Left lung (tissue), 10 donors: ENCODE results near the gene HDDC2. TPM values are rescaled to one million over a fixed set of nuclear protein-coding genes. Genes with fewer than 3 reads are reported as not detected.

ENCODE experiments used
- ATAC-seq: fragments of 200-7000 bp; cut with Tn5 transposase; one replicate; pipeline ENCODE4 v1.9.1; 2020; ENCODE audit warnings: moderate library complexity
- DNase-seq, 4 donors: peaks; one replicate each; pipeline ENCODE4 v3.0.0-alpha.2; 2013 to 2020
- H3K27ac ChIP-seq, 2 donors: fragments of 200-600 bp; sonication (generic) in 1 of 2; one replicate each; pipeline versions ENCODE4 v1.5.0 to v1.8.0; 2020 to 2021
- H3K27me3 ChIP-seq, 2 donors: fragments of 200-600 bp; sonication (generic) in 1 of 2; one replicate each; pipeline versions ENCODE4 v1.5.0 to v1.8.0; 2020 to 2021
- H3K36me3 ChIP-seq, 2 donors: fragments of 200-600 bp; sonication (generic) in 1 of 2; one replicate each; pipeline versions ENCODE4 v1.5.0 to v1.8.0; 2020 to 2021
- H3K4me1 ChIP-seq, 2 donors: fragments of 200-600 bp; one replicate each; pipeline ENCODE4 v1.8.0; 2021
- H3K4me3 ChIP-seq, 2 donors: fragments of 200-600 bp; sonication (generic) in 1 of 2; one replicate each; pipeline versions ENCODE4 v1.5.0 to v1.8.0; 2020 to 2021; ENCODE audit warnings: mild to moderate bottlenecking in 1 of 2
- H3K9me3 ChIP-seq, 2 donors: fragments of 200-600 bp; sonication (generic) in 1 of 2; one replicate each; pipeline versions ENCODE4 v1.5.0 to v1.8.0; 2020 to 2021
- CTCF ChIP-seq, 2 donors: fragments of 200-600 bp; sonication (generic) in 1 of 2; IDR thresholded peaks; one replicate each; pipeline versions ENCODE4 v1.5.0 to v1.8.0; 2021; ENCODE audit warnings: antibody characterized with exemption in 2 of 2
- intact Hi-C, 2 donors: fragments of 100-400 bp; cut with DNase I; formaldehyde crosslinking; loops; one replicate each; pipeline versions ENCODE4 v1.11.2 to v1.14.2; 2022
- polyA plus RNA-seq, 6 donors: library from polyadenylated mRNA; unstranded; fragments of 120-200 nt; gene quantifications; one replicate each; pipeline ENCODE4 v1.2.1, GENCODE V29; 2013; ENCODE audit not compliant: insufficient read length in 6 of 6
- total RNA-seq, 2 donors: library from RNA; stranded (reverse); fragmentation: NEBNext Ultra II Directional; extraction: Animal tissue kit (Norgen Biotek cat#: 25700); gene quantifications; one replicate each; pipeline ENCODE4 v1.2.1, GENCODE V29; 2021
- donor health status: DM: no; HTN: yes; CAD: no.
- donor health status: DM: no; HTN: no; CAD: no.

Gene HDDC2
- total and polyA plus RNA-seq, 8 donors: 49.2 to 86.9 (median 79.9) TPM

GRCh38 chr6:125307964-125308615, 6.3 kb upstream of the HDDC2 start:
- H3K27ac ChIP-seq: no peak overlapping the region
- H3K4me3 ChIP-seq: no peak overlapping the region

GRCh38 chr6:125307150-125307838, 5.5 kb upstream of the HDDC2 start:
- no peak for DNase-seq
- H3K4me3 ChIP-seq: no peak overlapping the region
- H3K27me3 ChIP-seq: peaks cover 0 to 10% of the 10 kb centered on the region in 2 donors
- no peaks in the 10 kb centered on the region for H3K9me3 ChIP-seq
- intact Hi-C loops: loop anchor here in 1 of 2 donors (10.0 kb wide), 1 partner anchor 458 kb away; no protein-coding TSS in a partner anchor
- H3K27ac ChIP-seq: no peak overlapping the region
- ATAC-seq: peak; percentile 16
- no peaks in the 10 kb centered on the region for H3K4me1 ChIP-seq
- H3K36me3 ChIP-seq: no peaks in the 10 kb centered on the region
- no peak for TF ChIP-seq CTCF (IDR thresholded peaks at IDR 0.05)

More at GRCh38 chr6:125307964-125308615, 6.3 kb upstream of the HDDC2 start:
- Histone ChIP-seq H3K9me3 (no peaks in the 10 kb centered on the region), H3K36me3 (no peaks in the 10 kb centered on the region), H3K4me1 (no peaks in the 10 kb centered on the region), H3K27me3 (peaks cover 0 to 10% of the 10 kb centered on the region in 2 donors)
- ATAC-seq: peak; percentile 52
- intact Hi-C loops: loop anchor here in 1 of 2 donors (10.0 kb wide), 1 partner anchor 457 kb away; no protein-coding TSS in a partner anchor
- TF ChIP-seq CTCF (IDR thresholded peaks at IDR 0.05): no peak
- no peak for DNase-seq

- Histone ChIP-seq H3K27ac (no peak overlapping the region), H3K36me3 (no peaks in the 10 kb centered on the region), H3K4me3 (no peak overlapping the region), H3K27me3 (peaks cover 0 to 7% of the 10 kb centered on the region in 2 donors), H3K4me1 (no peaks in the 10 kb centered on the region), H3K9me3 (no peaks in the 10 kb centered on the region)
- DNase-seq (no peak), ATAC-seq (no peak)
- TF ChIP-seq CTCF (IDR thresholded peaks at IDR 0.05): no peak
- intact Hi-C loops: loop anchor here in 1 of 2 donors (10.0 kb wide), 1 partner anchor 458 kb away; no protein-coding TSS in a partner anchor
Observed at GRCh38 chr6:125306756-125307149, 5.0 kb upstream of the HDDC2 start.

GRCh38 chr6:125304970-125305660, 3.3 kb upstream of the HDDC2 start:
- Histone ChIP-seq H3K36me3 (no peaks in the 10 kb centered on the region), H3K27me3 (no peaks in the 10 kb centered on the region), H3K27ac (no peak overlapping the region), H3K4me3 (no peak overlapping the region), H3K4me1 (peaks cover 9 to 10% of the 10 kb centered on the region in 2 donors), H3K9me3 (no peaks in the 10 kb centered on the region)
- ATAC-seq (no peak), DNase-seq (no peak)
- intact Hi-C loops: loop anchor here in 1 of 2 donors (10.0 kb wide), 1 partner anchor 460 kb away; no protein-coding TSS in a partner anchor
- no peak for TF ChIP-seq CTCF (IDR thresholded peaks at IDR 0.05)

GRCh38 chr6:125303512-125303854, 1.7 kb upstream of the HDDC2 start:
- intact Hi-C loops: loop anchor here in 1 of 2 donors (10.0 kb wide), 1 partner anchor 461 kb away; no protein-coding TSS in a partner anchor
- no peak for TF ChIP-seq CTCF (IDR thresholded peaks at IDR 0.05)

More at GRCh38 chr6:125303512-125303854, 1.7 kb upstream of the HDDC2 start:
- no peaks in the 10 kb centered on the region for H3K9me3 ChIP-seq
- H3K27me3 ChIP-seq: no peaks in the 10 kb centered on the region
- peaks cover 0 to 13% of the 10 kb centered on the region in 2 donors for H3K36me3 ChIP-seq
- peak overlapping the region in 1 of 2 donors; percentile 96 for H3K27ac ChIP-seq
- ATAC-seq (no peak), DNase-seq (no peak)
- H3K4me3 ChIP-seq: no peak overlapping the region
- peaks cover 10 to 21% of the 10 kb centered on the region in 2 donors for H3K4me1 ChIP-seq
